SU-DHL-6 (cell line): ENCODE measurements around the gene CHRNB4.

ENCODE experiments used
- CTCF ChIP-seq: fragments of 200-600 bp; sonication (generic); IDR thresholded peaks from one replicate; pipeline ENCODE4 v1.5.1; 2017; ENCODE audit warnings: antibody characterized with exemption, mild to moderate bottlenecking, low read length, moderate library complexity; ENCODE audit not compliant: insufficient read depth, poor library complexity, severe bottlenecking
- EZH2phosphoT487 ChIP-seq: fragments of 200-600 bp; sonication (generic), shearing (Covaris generic); conservative IDR thresholded peaks from 2 replicates; pipeline ENCODE4 v1.6.1; 2018; ENCODE audit warnings: mild to moderate bottlenecking, antibody characterized with exemption, low read length, moderate library complexity, mixed read lengths

- TF ChIP-seq CTCF (no peak), EZH2phosphoT487 (no peak)
These were observed 35.3 kb downstream of the CHRNB4 start for GRCh38 chr15:78605680-78606079.
